NB4 (cell line): ENCODE data around the gene LGALS3.

ENCODE experiments used
- CTCF ChIP-seq: IDR thresholded peaks from one replicate; pipeline ENCODE4 v1.5.1; 2012; ENCODE audit warnings: low read depth, low read length
- MAX ChIP-seq: IDR thresholded peaks from 2 replicates; pipeline ENCODE4 v1.6.1; 2011; ENCODE audit warnings: low read depth, low read length
- POLR2A ChIP-seq: IDR thresholded peaks from 2 replicates; pipeline ENCODE4 v1.6.1; 2011; ENCODE audit warnings: mild to moderate bottlenecking; ENCODE audit not compliant: insufficient read length; ENCODE audit errors: extremely low read depth

- TF ChIP-seq CTCF (no peak), POLR2A (no peak), MAX (no peak)
Measured at GRCh38 chr14:55116246-55117030, 12.6 kb upstream of the LGALS3 start.
